IMR-90 (cell line): ENCODE results near the gene RFPL3.

Source experiments
- BHLHE40 ChIP-seq: fragments of 150-350 bp; IDR thresholded peaks from 2 replicates; pipeline ENCODE4 v1.6.1; 2016; ENCODE audit warnings: mild to moderate bottlenecking, low read depth, low read length
- CEBPB ChIP-seq: IDR thresholded peaks from 2 replicates; pipeline ENCODE4 v1.6.1; 2012; ENCODE audit warnings: low read depth, low read length, improper control_type of control experiment
- CHD1 ChIP-seq: IDR thresholded peaks from 2 replicates; pipeline ENCODE4 v1.6.1; 2012; ENCODE audit warnings: low read depth, low read length, improper control_type of control experiment
- MAFK ChIP-seq: IDR thresholded peaks from 2 replicates; pipeline ENCODE4 v1.6.1; 2012; ENCODE audit warnings: low read depth, low read length, improper control_type of control experiment
- MAZ ChIP-seq: IDR thresholded peaks from 2 replicates; pipeline ENCODE4 v1.6.1; 2012; ENCODE audit warnings: low read depth, mild to moderate bottlenecking, low read length, improper control_type of control experiment, moderate library complexity, borderline replicate concordance
- MXI1 ChIP-seq: IDR thresholded peaks from 2 replicates; pipeline ENCODE4 v1.6.1; 2012; ENCODE audit warnings: low read depth, mild to moderate bottlenecking, low read length, moderate library complexity, borderline replicate concordance
- NFE2L2 ChIP-seq: fragments of 150-350 bp; IDR thresholded peaks from 2 replicates; pipeline ENCODE4 v1.6.1; 2016; ENCODE audit warnings: low read depth, mild to moderate bottlenecking, low read length
- POLR2A ChIP-seq: IDR thresholded peaks from 2 replicates; pipeline ENCODE4 v1.6.1; 2012; ENCODE audit warnings: mild to moderate bottlenecking, low read depth, low read length
- RAD21 ChIP-seq: IDR thresholded peaks from 2 replicates; pipeline ENCODE4 v1.6.1; 2012; ENCODE audit warnings: low read length, improper control_type of control experiment
- RCOR1 ChIP-seq: IDR thresholded peaks from 2 replicates; pipeline ENCODE4 v1.6.1; 2012; ENCODE audit warnings: mild to moderate bottlenecking, low read length, improper control_type of control experiment; ENCODE audit not compliant: insufficient replicate concordance
- RFX5 ChIP-seq: IDR thresholded peaks from 2 replicates; pipeline ENCODE4 v1.8.0; 2012; ENCODE audit warnings: low read depth, mild to moderate bottlenecking, low read length, moderate library complexity
- SMC3 ChIP-seq: fragments of 150-350 bp; IDR thresholded peaks from 2 replicates; pipeline ENCODE4 v1.6.1; 2016; ENCODE audit warnings: low read depth, mild to moderate bottlenecking, antibody characterized with exemption, low read length, moderate library complexity
- TF ChIP-seq, protein P1 (sequence below): conservative IDR thresholded peaks from 2 replicates; pipeline ENCODE4 v1.5.1; 2012; ENCODE audit warnings: mild to moderate bottlenecking, low read depth, low read length, improper control_type of control experiment
- TF ChIP-seq, protein P2 (sequence below): fragments of 150-350 bp; IDR thresholded peaks from 2 replicates; pipeline ENCODE4 v1.6.1; 2016; ENCODE audit warnings: low read depth, mild to moderate bottlenecking, low read length, moderate library complexity, borderline replicate concordance

GRCh38 chr22:32395107-32395506 lies 37.4 kb downstream of the RFPL3 start:
- TF ChIP-seq POLR2A (no peak), RFX5 (no peak), RAD21 (no peak), SMC3 (no peak), BHLHE40 (no peak), RCOR1 (no peak), MAFK (no peak), NFE2L2 (no peak), CHD1 (no peak), MAZ (no peak), MXI1 (no peak), CEBPB (no peak)
- TF ChIP-seq, protein P1, sequence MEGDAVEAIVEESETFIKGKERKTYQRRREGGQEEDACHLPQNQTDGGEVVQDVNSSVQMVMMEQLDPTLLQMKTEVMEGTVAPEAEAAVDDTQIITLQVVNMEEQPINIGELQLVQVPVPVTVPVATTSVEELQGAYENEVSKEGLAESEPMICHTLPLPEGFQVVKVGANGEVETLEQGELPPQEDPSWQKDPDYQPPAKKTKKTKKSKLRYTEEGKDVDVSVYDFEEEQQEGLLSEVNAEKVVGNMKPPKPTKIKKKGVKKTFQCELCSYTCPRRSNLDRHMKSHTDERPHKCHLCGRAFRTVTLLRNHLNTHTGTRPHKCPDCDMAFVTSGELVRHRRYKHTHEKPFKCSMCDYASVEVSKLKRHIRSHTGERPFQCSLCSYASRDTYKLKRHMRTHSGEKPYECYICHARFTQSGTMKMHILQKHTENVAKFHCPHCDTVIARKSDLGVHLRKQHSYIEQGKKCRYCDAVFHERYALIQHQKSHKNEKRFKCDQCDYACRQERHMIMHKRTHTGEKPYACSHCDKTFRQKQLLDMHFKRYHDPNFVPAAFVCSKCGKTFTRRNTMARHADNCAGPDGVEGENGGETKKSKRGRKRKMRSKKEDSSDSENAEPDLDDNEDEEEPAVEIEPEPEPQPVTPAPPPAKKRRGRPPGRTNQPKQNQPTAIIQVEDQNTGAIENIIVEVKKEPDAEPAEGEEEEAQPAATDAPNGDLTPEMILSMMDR, result no peak
- TF ChIP-seq, protein P2, sequence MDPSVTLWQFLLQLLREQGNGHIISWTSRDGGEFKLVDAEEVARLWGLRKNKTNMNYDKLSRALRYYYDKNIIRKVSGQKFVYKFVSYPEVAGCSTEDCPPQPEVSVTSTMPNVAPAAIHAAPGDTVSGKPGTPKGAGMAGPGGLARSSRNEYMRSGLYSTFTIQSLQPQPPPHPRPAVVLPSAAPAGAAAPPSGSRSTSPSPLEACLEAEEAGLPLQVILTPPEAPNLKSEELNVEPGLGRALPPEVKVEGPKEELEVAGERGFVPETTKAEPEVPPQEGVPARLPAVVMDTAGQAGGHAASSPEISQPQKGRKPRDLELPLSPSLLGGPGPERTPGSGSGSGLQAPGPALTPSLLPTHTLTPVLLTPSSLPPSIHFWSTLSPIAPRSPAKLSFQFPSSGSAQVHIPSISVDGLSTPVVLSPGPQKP, result no peak
